ENCODE results near the gene FBLN2.

DNA sequence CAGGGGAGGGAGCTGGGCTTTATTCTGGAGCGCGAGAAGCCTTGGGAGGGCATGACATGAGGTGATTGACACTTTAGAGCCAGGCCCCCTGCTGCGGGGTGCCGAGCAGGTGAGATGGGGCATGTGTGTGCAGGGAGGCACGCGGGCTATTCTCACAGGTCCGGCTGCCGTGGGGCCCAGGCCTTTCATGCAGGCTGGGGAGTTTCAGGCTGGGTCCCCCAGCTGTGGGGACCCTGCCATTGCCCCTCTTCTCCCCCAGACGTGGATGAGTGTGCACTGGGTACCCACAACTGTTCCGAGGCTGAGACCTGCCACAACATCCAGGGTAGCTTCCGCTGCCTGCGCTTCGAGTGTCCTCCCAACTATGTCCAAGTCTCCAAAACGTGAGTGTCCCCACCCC lies 87.3 kb downstream of the FBLN2 start:
- TF ChIP-seq HDGF (IDR thresholded peaks at IDR 0.05) (no peak), NFIC (IDR thresholded peaks at IDR 0.05; ENCODE audit: low read depth, low read length) (no peak), PRDM15 (CRISPR knock-in tag; IDR thresholded peaks at IDR 0.05) (no peak), ASH2L (IDR thresholded peaks at IDR 0.05; ENCODE audit: borderline replicate concordance, low read depth) (no peak), RAD21 (IDR thresholded peaks at IDR 0.05; ENCODE audit: insufficient read depth, low read depth, low read length) (no peak), CTCF (IDR thresholded peaks at IDR 0.05 in 2 of 3, conservative IDR thresholded peaks at IDR 0.05 in 1 of 3; ENCODE audit: control insufficient read depth in 2 of 3, extremely low read depth in 1 of 3, insufficient read depth in 1 of 3, low read depth in 3 of 3, low read length in 3 of 3) (no peak), CREM (IDR thresholded peaks at IDR 0.05; ENCODE audit: low read depth) (no peak), SREBF2 (IDR thresholded peaks at IDR 0.05; ENCODE audit: low read length) (no peak), BCLAF1 (IDR thresholded peaks at IDR 0.05) (no peak), SMAD5 (IDR thresholded peaks at IDR 0.05; ENCODE audit: low read depth) (no peak), HDAC2 (IDR thresholded peaks at IDR 0.05) (no peak), POLR2AphosphoS5 (IDR thresholded peaks at IDR 0.05; ENCODE audit: low read length) (no peak), FOXM1 (IDR thresholded peaks at IDR 0.05; ENCODE audit: low read depth, low read length) (no peak), BRCA1 (IDR thresholded peaks at IDR 0.05; ENCODE audit: low read depth, low read length) (no peak)

Measured in GM12878 (cell line).